Brain microvascular endothelial cell (primary cell): ENCODE data around the gene SHROOM3.

ENCODE experiments used
- DNase-seq: peaks from one replicate; pipeline ENCODE4 v3.0.0-alpha.2; 2020
- H3K27ac ChIP-seq: fragments of 250-450 bp; sonication (Bioruptor Pico); 2 replicates; pipeline ENCODE4 v1.5.1; 2020; ENCODE audit warnings: mild to moderate bottlenecking, moderate library complexity
- H3K27me3 ChIP-seq: fragments of 250-450 bp; sonication (Bioruptor Pico); replicated peaks from 2 replicates; pipeline ENCODE4 v1.5.1; 2020; ENCODE audit warnings: mild to moderate bottlenecking
- H3K36me3 ChIP-seq: fragments of 250-450 bp; sonication (Bioruptor Pico); replicated peaks from 2 replicates; pipeline ENCODE4 v1.5.1; 2020; ENCODE audit warnings: mild to moderate bottlenecking
- H3K4me3 ChIP-seq: 2 replicates; pipeline ENCODE4 v1.5.1; 2011; ENCODE audit warnings: low read depth, mild to moderate bottlenecking, control low read depth, low read length, moderate library complexity
- in situ Hi-C: cut with HindIII; loops from 2 replicates; pipeline ENCODE4 v1.10.0; 2017; ENCODE audit warnings: low sequenced_read_pairs, low pct_ligation_motif_present
- TF ChIP-seq, protein P1 (sequence below): IDR thresholded peaks from 2 replicates; pipeline ENCODE4 v1.5.1; 2011; ENCODE audit warnings: low read depth, mild to moderate bottlenecking, moderate library complexity, low read length, control low read depth, inconsistent platforms; ENCODE audit errors: missing control alignments

The SHROOM3 gene

DNA sequence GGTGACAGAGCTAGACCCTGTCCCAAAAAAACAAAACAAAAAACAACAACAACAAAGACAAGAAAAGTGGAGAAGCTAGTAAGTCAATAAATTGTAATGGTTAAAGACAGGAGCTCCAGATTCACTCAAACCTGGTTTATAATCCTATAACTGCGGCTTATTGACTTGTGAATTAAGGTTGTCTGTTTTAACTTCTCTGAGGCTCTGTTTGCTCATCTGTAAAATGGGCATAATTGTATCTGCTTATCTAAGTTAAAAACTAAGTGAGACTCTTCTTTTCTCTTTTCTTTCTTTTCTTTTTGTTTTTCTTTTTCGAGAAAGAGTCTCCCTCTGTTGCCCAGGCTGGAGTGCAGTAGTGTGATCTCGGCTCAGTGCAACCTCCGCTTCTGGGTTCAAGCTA, 378.0 kb downstream of the SHROOM3 start:
- Histone ChIP-seq H3K4me3 (no peak overlapping the region), H3K36me3 (no peaks in the 10 kb centered on the region), H3K27me3 (no peaks in the 10 kb centered on the region), H3K27ac (no peak overlapping the region)
- TF ChIP-seq, protein P1, sequence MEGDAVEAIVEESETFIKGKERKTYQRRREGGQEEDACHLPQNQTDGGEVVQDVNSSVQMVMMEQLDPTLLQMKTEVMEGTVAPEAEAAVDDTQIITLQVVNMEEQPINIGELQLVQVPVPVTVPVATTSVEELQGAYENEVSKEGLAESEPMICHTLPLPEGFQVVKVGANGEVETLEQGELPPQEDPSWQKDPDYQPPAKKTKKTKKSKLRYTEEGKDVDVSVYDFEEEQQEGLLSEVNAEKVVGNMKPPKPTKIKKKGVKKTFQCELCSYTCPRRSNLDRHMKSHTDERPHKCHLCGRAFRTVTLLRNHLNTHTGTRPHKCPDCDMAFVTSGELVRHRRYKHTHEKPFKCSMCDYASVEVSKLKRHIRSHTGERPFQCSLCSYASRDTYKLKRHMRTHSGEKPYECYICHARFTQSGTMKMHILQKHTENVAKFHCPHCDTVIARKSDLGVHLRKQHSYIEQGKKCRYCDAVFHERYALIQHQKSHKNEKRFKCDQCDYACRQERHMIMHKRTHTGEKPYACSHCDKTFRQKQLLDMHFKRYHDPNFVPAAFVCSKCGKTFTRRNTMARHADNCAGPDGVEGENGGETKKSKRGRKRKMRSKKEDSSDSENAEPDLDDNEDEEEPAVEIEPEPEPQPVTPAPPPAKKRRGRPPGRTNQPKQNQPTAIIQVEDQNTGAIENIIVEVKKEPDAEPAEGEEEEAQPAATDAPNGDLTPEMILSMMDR = no peak
- no peak for DNase-seq
- in situ Hi-C loops = no loop called here

- DNase-seq = no peak
- no peaks in the 10 kb centered on the region for H3K27me3 ChIP-seq
- no peak overlapping the region for H3K27ac ChIP-seq
- TF ChIP-seq, protein P1 = no peak
- H3K36me3 ChIP-seq = no peaks in the 10 kb centered on the region
- no peak overlapping the region for H3K4me3 ChIP-seq
- in situ Hi-C loops = no loop called here
Observed at GRCh38 chr4:76821641-76822040, 386.6 kb downstream of the SHROOM3 start.

DNA sequence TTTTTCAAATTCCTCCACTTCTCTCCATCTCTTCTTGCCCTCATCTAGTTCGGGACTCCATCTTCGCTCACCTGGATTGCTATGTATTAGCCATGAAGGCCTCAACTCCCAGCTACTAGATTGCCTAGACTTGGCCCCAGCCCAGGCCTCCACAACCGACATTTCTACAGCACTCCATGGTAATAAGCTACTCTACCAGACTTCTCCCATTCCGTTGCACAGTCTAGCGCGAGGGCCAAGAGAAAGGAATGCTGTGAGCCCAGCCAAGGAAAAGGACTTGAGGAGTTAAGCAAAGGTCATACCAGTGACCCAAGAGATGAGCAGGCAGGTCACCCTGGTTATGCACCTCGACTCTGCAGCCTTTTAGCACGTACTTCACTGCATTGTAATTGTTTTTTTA, 387.3 kb downstream of the SHROOM3 start:
- Histone ChIP-seq H3K4me3 (no peak overlapping the region), H3K36me3 (no peaks in the 10 kb centered on the region), H3K27ac (no peak overlapping the region), H3K27me3 (no peaks in the 10 kb centered on the region)
- DNase-seq = no peak
- TF ChIP-seq, protein P1 = no peak
- in situ Hi-C loops = no loop called here

GRCh38 chr4:76823495-76823894, 388.5 kb downstream of the SHROOM3 start:
- Histone ChIP-seq H3K27ac (no peak overlapping the region), H3K36me3 (no peaks in the 10 kb centered on the region), H3K4me3 (no peak overlapping the region), H3K27me3 (no peaks in the 10 kb centered on the region)
- TF ChIP-seq, protein P1 = no peak
- DNase-seq = no peak
- in situ Hi-C loops = no loop called here

- TF ChIP-seq, protein P1 = no peak
- Histone ChIP-seq H3K27me3 (no peaks in the 10 kb centered on the region), H3K27ac (peak overlapping the region; percentile 8), H3K4me3 (no peak overlapping the region), H3K36me3 (no peaks in the 10 kb centered on the region)
- DNase-seq = no peak
- in situ Hi-C loops = no loop called here
Observed at GRCh38 chr4:76830612-76830963, 395.6 kb downstream of the SHROOM3 start.

DNA sequence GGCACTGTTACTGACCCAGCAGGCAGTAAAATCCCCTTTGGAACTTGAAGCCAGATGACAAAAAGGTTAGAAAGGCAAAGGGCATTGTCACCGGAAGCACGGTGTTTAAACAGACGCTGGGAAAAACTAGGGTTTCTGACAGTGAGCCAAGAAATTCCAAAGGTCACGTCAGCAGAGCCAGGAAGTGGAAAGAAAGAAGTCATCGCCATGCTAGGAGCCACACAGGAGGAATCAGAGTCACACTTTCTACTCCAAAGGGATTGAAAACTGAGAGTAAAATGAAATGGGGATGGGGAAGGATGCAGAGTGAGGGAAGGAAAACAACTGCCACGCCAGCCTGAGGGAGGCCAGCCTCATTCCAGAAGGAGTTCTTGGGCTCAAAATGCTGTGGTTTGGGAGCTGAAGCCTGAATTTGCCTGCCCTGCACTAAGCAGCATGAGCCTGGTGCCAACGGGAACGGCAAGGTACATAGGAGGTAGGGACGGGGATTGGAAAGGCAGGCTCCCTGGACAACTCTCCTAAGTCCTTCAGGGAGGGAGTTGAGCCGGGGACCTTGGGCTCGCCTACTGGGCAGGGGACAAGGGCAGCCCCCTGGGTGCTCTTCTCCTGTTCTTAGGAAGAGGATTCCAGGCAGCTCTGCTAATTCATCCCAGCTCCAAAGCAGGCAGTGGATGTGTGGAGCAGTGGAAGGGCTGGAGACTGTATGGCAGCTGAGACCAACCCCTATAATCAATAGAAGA, 396.1 kb downstream of the SHROOM3 start:
- peak; percentile 61 for DNase-seq
- Histone ChIP-seq H3K4me3 (no peak overlapping the region), H3K27me3 (no peaks in the 10 kb centered on the region), H3K27ac (peak overlapping the region; percentile 8), H3K36me3 (no peaks in the 10 kb centered on the region)
- TF ChIP-seq, protein P1 = no peak
- in situ Hi-C loops = no loop called here
